ENCODE results near the gene TTC7B.

TTC7B gene

DNA sequence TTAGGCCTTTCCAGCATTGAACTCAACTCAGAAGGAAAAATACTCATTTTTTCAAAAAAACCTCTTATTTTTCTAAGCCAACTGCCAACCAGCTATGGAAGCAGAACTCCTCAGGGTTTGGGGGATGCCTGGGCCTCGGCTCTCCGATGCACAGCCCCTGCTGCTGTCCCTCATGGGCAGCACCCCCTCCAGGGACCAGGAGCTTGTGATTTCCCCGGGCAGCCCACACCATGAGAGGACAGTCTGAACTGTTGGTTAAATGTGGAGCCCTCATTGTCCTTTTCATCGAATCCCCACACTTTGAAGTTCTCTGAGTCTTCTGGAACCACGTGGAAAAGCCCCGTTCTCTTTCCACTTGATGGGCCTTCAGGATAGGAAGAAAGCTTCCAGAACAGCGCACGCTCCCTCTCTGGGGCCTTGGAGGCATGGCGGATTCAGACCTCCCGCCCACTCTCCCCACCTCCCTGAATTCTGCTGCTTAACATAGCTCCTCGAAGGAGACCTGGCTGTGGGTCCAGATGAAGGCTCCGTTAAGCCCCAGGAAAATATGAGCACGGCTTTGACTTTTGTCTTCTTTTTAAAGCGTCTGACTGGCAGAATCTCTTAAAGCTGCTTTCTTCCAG, 262.8 kb downstream of the TTC7B start:
- DNase-seq, result no peak

DNA sequence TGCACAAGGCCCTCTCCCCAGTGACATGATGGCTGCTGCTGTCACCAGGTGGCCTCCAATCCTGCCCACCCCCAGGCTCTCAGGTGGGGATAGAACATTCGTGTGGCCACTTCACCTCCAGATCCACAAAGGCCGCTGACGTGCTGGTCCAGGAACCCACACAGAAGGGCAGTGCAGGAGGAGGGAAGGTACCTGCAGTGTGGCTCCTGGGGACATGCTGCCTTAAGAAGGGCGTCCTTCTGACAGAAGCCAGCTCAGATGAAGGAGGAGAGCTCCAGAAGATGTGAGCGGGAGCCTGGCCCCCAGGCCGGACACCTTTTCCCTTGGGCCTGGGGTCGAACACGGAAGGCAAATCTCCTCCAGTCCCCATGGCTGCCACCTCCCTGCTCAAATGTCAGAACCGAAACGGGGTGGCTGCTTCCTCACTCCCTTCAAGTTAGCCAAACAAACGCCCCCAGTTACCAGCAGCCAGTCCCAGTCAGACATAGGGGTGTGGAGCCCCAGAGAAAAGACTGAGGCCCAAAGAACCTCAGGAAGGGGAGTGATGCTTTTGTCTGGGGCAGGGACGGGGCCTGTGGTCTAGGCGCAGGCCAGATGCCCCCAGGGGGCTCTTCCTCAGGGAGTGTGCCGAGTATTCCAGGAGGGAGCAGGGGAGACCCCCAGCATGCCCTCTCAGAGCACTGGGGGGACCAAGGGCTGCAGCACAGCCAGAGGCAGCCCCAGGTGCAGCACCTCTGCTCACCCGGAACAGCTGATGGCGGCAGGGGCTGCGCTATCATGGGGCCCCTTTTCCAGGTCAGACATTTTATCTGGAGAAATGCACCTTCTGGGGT, 263.5 kb downstream of the TTC7B start:
- DNase-seq, result no peak

DNA sequence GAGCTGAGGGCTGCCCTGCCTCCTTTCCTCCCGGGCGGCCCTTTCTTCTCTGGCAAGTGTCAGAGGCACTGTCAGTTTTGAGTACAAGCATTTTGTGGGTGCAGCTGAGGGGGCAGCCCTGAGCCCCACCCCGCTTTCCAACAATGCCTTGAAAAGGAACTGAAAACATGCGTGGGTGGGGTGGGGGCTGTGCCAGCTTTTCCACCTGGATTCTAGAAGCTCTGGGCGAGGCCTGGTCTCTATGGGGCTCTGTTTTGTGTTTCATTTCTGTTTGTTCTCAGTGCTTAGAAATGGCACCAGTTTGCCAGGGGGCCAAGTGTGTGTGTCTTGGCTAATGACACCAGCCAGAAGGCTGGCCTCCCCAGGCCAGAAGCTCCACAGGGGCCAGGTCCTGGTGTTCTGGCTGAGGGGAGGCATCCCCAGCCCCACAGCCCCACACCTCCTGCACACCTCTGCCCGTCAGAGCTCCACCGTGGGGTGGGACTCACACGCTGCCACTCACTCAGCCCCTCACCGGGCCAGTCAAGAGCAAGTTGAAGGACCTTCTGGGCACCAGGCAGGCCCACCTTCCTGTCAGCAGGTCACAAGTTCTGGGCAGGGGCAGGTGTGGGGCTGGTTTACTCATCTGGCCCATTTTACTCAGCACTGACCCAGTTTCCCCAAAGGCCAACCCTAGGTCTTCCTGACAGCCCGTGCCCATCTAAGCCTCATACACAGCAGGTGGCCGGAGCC, 264.3 kb downstream of the TTC7B start:
- DNase-seq, result no peak

DNA sequence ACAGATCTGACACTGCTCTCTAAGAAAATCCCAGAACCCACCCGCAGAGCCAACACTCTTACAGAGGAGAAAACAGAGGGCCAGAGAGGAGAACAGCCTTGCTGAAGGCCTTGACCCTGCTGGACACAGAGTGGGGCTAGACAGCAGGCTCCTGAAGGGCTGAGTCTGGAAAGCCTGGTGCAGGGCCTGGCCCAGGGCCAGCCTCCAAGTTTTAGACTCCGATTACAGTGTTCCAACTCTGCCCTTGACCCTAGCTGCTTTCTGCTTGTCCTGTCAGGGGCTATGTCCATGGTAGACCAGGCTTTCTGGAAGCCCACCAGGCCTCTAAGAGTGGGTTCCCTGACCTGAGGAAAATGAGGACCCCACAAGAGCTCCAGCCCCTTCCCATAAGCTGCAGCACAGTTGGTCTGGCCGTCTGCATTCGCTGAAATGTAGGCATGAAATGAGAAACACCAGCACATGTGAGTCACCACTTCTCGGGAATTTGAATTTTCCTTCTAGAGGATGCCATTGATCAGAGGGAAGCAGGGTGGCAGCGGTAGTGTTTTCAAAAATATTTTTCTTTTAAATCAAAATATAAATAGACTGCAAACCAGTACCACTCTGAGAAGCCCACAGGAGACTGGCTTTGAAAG, 265.0 kb downstream of the TTC7B start:
- DNase-seq, result no peak

DNA sequence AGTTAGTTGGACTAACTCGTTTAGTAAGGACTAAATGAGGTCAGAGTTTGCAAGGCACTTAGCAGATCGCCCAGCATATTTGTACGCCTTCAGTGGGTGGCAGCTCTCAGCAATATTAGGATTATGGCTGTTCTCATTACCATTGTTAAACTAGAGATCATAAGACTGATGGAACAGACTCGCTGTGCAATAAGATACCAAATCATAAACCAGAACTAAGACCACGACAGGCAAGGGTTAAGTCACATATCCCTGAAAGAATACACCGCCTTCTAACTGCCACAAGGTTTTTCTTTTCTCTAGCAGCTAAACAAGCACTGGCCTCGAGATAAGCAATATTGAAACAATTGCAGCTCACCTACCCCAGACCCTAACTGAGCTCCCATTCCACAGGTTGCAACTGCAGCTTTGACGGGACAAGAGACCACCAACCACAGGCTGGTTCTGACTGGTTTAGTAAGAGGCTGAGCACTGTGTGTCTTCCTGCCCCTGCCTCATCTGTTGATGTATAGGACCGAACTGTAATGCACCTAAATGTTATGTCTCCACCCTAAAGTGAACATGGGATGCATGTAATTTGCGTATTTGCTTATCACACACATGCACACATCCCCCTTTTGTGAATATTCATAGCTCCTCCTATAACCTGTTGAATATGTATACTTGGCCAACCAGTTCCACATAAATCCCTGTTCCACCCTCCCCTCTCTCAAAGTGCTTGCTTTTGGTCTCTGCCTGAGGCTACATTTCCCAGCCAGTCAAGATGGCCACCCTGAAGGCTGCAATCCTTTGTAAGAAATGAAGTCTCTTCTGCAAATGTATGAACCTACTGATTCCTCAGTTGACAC, 266.2 kb downstream of the TTC7B start:
- DNase-seq, result no peak

DNA sequence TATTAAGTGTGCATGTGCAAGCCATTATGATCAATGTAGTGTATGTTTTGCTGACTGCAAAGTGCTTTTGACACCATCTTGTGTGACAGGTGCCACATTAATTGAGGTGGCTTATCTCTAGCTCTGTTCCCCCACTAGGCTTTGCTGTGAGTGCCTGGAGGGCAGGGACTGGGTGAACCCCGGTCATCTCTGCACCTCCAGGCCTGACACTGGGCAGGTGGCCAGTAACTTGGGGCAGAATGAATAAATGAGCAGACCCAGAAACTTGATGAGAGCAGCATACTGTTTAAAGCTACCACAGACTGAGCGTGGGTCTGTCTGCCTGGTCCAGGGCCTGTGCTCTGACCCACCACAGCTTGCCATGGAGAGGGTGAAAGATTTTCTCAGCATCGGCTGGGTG, 267.8 kb downstream of the TTC7B start:
- DNase-seq, result no peak

DNA sequence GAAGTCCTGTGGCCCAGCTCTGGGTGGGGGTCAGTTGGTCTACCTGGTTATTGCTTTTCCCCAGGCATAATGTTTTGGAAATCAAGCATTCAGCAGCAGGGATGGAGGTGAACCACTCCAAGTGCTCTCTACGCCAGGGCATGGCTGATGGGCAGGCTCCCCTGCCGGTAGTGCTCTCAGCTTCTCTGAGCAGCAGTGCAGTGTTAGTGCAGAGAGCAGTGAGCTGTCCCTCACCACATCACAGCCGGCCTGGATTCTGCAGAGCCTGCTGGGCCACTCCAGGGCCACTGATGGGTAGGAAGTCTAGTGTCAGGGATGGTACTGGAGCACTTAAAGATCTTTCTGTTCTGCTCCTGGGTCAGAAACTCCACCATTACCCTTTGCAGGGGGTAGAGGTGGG, 268.3 kb downstream of the TTC7B start:
- DNase-seq, result no peak

DNA sequence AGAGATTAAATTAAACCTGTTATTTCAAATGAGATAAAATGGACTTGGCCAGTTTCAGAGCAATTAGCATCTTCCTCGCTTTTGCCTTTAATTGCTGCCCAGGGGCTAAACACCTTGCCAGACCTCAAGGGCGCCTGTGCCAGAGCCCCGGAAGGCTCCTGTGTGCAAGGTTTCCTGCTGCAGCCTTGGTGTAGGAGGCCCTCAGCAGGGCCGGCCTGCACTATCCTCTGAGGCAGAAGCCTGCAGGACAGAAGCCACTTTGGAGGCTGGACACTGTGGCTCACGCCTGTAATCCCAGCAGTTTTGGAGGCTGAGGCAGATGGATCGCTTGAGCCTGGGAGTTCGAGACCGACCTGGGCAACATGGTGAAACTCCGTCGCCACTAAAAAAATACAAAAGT, 269.0 kb downstream of the TTC7B start:
- no peak for DNase-seq

DNA sequence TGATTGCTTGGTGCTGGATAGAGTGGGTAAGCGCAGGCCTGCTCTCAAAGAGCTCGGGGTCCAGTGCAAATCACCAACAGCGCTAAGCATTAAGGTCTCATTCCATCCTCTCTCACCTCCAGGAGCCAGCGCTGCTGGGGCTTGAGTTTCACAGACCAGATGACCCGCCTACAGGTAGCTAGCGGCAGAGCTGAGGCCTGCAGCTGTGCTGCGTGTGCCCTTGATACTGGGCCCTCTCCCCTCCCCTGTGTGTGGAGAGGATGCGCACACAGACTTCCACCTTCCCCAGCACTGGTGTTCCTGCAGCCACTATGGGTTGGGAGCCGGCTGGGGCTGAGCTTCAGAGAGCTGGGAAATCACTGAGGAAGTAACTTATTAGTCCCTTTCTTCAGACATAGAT, 269.5 kb downstream of the TTC7B start:
- no peak for DNase-seq

DNA sequence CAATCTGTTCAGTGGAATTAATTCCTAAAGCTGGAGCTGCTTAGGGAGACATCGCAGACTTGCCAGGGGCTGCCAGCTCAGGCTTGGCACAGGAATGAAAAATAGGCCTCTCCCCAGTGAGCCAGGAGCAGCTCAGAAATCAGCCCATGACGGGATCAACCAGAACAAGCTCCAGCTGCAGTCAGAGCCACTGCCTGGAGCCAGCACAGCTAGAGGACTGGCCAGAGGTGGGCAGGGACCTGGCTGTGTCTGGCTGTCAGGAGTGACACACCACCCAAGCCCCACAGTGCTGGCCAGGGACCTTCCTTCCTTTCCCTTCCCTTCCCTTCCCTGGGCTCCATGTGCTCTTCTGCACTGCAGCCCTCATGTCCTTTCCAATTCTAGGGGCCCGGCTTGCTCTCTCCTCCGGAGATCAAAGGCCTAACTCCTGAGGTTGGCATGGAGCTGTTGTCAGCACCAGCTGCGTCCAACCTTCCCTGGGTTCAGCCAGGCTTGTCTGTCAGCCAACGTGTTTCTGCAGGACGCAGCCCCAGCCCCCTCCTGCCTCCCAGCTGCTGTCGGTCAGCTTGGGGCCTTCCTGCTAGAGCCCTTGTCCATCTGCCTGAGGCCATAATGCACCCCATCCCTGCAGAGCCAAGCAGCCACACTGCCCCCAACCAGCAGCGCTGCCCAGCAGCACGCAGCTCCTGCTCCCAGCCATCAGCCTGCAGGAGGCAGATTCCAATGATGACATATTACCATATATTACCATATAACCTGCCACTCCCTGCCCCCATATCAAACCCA, 270.1 kb downstream of the TTC7B start:
- no peak for DNase-seq

DNA sequence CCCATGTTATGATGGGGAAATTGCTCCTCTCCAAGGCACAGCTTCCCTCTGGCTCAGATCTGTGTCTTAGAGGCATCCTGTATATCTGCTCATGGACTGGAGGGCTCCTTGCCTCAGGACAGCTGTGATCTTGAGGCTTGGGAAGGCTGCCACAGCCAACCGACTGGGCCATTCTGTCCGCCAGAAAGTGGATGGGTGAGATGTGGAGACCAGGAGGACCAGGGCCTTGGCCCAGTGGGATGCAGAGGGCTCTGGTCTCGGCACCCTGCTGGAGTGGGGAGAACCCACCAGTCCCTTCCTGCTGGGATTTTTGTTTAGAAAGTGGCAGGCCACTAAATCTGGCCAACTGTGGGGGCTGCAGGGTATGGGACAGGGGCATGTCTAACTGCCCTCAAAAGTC, 270.8 kb downstream of the TTC7B start:
- no peak for DNase-seq

DNA sequence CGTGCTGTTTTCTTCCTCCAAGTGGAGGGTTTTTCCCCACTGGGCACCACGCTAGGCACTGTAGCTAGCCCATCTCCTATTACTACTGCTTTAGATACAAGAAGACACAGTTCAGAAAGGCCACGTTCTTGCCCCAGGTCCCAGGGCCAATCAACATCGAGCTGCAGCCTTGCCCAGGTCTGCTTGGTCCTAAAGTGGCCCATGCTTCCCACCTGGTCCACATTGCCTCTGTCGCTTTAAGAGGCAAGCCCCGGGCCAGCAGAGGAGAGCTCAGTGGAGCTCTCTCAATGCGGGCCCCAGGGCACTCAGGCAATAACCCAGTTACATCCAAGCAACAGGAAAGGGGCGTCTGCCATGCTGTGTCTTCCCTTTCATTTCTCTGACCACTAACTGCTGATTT, 271.3 kb downstream of the TTC7B start:
- DNase-seq, result no peak

DNA sequence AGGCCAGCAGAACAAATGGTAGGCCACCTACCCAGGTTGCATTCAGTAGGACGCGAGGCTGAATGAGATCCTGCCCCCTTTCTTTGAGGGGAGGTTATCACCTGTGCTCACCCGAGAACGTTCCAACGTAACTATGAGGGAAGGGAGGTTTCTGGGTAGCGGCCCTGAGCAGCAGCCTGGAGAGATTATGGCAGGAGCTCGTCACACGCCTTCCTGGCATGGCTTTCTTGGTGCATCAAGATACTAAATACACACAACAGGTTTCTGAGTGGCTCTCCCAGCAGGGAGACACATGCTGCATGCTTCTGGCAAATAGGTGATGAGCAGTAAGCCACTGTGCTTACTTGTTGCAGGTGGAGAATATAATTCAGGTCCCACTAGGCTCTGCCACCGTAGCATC, 271.7 kb downstream of the TTC7B start:
- no peak for DNase-seq

DNA sequence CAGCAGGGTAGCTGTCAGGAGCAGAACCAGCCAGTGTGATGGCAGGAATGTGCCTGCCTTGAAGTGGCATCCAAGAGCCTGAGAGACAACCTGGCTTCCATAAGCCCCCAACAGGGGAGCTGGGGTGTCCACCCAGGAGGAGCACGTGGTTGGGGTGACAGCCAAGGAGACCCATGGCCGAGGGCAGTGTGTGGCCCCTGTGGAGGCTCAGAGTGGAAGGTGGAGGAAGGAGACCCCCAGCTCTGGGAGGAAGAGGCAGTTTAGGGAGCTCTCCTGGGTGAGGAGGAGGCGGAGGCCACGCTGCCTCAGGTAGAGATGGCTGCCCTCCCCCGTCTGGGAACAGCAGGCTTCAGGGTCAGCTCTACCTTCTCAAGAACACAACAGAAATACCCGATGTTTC, 272.4 kb downstream of the TTC7B start:
- DNase-seq, result no peak

DNA sequence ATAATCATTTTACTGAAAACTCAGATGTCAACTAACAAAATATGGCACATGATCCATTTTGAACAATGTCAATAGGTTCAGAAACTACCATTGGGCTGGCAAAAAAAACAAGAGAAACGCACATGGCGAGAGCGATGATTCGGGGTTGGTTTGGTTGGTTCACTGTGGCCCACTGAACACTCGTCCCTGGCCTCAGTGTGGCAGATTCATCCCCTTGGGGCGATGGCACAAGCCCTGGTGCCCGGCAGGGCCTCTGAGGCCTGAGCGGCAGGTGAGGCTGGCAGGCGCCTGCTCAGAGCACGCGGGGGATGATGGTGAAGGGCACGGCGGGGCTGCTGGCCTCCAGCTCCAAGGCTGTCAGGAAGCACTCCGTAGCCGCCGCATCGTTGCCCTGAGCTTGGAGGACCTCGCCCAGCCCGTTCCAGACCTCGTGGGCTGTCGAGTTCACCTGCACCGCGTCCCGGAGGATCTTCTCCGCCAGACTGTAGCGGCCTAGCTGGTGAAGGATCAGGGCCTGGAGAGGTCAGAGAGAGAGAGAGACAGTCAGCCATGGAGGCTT, 275.1 kb downstream of the TTC7B start:
- no peak for DNase-seq

DNA sequence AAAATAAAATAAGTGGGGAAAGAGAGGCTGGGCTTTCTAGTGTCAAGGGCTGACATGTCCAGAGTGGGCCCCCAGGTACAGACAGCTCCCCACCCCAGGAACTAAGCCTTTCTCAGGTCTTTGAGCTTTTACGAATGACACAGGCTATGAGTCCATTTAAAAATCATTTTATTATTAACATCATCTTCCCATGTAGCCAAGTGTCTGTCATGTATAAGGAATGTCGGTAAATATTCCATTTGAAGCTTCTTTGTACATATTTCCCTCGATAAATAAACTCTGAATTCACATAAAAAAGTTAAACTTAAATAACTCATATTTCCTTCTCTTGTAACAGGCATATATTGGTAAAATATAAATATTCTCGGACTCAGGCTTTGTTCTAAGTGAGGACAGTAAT, 275.8 kb downstream of the TTC7B start:
- DNase-seq, result no peak

DNA sequence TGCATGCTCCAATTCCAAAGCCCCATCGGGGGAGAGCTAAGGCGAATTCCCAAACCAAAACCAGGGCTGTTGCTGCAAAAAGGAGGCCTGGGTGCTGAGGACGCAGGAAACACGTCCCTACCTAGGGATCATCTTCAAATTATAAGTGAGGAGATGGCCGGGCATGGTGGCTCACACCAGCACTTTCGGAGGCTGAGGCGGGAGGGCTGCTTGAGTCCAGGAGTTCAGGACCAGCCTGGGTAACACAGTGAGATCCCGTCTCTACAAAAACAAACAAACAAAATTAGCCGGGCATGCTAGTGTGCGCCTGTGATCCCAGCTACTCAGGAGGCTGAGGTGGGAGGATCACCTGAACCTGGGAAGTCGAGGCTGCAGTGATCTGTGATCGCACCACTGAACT, 276.2 kb downstream of the TTC7B start:
- no peak for DNase-seq

DNA sequence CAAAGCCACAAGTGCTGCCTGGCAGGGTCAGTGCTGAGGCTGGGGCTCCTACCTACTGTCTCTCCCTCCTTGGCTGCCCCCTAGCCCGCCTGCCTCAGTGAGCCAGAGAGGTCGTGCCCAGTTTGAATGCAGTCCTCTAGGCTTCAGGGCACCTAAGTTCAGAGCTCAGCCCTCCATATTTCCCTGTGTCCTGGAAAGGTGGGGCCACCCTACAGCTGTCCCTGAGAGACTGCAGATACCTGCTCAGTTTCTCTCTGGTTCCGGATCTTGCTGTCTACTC, 276.8 kb downstream of the TTC7B start:
- DNase-seq, result no peak

DNA sequence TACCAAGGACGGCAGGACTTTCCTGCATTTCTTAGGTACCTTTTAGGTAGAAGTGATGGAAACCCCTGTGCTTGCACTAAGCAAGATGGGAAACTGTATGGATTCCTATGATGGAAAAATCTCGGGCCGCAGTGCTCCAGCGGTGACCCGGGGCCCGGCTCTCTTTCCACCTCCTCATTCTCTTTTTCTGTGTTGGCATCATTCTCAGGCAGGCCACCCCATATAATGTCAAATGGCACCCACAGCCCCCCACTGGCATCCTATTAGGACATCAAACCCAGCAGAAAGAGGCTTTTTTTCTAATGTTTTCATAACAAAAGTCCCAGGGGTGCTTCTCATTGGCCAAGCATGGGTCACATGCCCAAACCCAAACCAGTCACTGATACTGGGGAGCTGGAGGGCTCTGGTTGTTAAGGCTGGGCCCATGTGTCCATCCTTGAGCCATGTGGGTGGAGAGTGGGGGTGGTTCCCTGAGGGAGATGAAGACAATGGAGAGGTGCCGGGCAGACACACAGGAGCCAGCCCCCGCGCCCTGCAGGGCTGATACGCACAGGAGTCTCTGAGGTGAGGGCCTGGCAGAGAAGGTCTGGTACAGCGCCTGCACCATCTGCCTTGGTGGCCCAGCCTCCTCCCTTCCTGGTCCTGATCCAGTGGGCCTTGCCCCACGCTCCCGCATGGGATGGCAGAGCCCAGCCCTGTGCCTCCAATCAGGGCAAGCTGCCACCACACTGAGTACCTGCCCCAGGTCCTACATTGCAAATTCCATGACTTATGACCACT, 277.3 kb downstream of the TTC7B start:
- no peak for DNase-seq

DNA sequence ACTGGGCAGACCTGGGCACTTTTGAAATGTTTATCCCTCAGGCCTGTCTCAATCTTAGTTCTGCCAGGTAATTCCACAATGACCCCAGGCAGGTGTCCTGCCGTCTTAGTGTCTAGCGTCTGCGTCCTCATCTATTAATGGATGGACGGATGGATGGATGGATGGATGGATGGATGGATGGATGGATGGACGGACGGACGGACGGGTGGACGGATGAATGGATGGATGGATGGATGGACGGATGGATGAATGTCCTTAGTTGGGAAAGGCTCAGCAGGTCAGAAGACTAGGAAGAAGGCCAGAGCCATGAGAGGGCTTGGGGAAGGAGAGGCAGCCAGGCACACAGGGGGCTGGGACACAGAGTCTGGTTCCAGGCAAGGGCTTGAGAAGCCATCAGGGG, 278.1 kb downstream of the TTC7B start:
- DNase-seq, result no peak

Data from hematopoietic multipotent progenitor cell treated with erythropoietin and hydrocortisone succinate and interleukin-3 and kit ligand, for 8 days (in vitro differentiated cells).